Inflammatory macrophage treated with lipopolysaccharide for 4 hours (primary cell): ENCODE results near the gene PCDHAC2.

Experiments used
- DNase-seq: peaks from one replicate; pipeline ENCODE4 v3.0.0-alpha.2; 2020

The PCDHAC2 gene

GRCh38 chr5:140966293-140967225, at the start of gene PCDHAC2:
Gene PCDHAC2 (plus strand): TSS chr5:140966476. CDS start chr5:140966767, 291 bp downstream.
- DNase-seq, result no peak

- no peak for DNase-seq
These were observed 42.7 kb upstream of the PCDHAC2 start for GRCh38 chr5:140923601-140924000.

GRCh38 chr5:140925806-140926442, 40.4 kb upstream of the PCDHAC2 start, which contains the start of gene PCDHAC1:
Gene PCDHAC1 (plus strand): TSS chr5:140926299. CDS start chr5:140926893, 594 bp downstream.
- no peak for DNase-seq

GRCh38 chr5:140926443-140927227, 39.6 kb upstream of the PCDHAC2 start:
- DNase-seq, result no peak

- no peak for DNase-seq
These were observed 39.1 kb upstream of the PCDHAC2 start for GRCh38 chr5:140927228-140927573.

- DNase-seq, result no peak
These were observed 31.2 kb upstream of the PCDHAC2 start for GRCh38 chr5:140934964-140935606.

GRCh38 chr5:140946578-140946977, 19.7 kb upstream of the PCDHAC2 start:
- DNase-seq, result no peak

- DNase-seq, result no peak
These were observed 14.6 kb upstream of the PCDHAC2 start for GRCh38 chr5:140951636-140952035.

- DNase-seq, result no peak
These were observed 13.0 kb upstream of the PCDHAC2 start for GRCh38 chr5:140953234-140953633.

GRCh38 chr5:140962190-140962589, 4.1 kb upstream of the PCDHAC2 start:
- no peak for DNase-seq

- DNase-seq, result no peak
These were observed 1.9 kb upstream of the PCDHAC2 start for GRCh38 chr5:140964356-140964755.

- no peak for DNase-seq
These were observed 377 bp upstream of the PCDHAC2 start for GRCh38 chr5:140965905-140966292.

GRCh38 chr5:140967226-140967893, 1.1 kb downstream of the PCDHAC2 start:
- no peak for DNase-seq

- no peak for DNase-seq
These were observed 3.6 kb downstream of the PCDHAC2 start for GRCh38 chr5:140969880-140970279.

- DNase-seq, result no peak
These were observed 7.3 kb downstream of the PCDHAC2 start for GRCh38 chr5:140973550-140973949.

- DNase-seq, result peak; percentile 1
These were observed 10.7 kb downstream of the PCDHAC2 start for GRCh38 chr5:140977003-140977402.

GRCh38 chr5:140978260-140978659, 12.0 kb downstream of the PCDHAC2 start:
- DNase-seq, result no peak

GRCh38 chr5:140978983-140979382, 12.7 kb downstream of the PCDHAC2 start:
- no peak for DNase-seq

GRCh38 chr5:140982083-140982716, 15.9 kb downstream of the PCDHAC2 start:
- no peak for DNase-seq

- DNase-seq, result no peak
These were observed 19.8 kb downstream of the PCDHAC2 start for GRCh38 chr5:140986117-140986521.

GRCh38 chr5:140988100-140988499, 21.8 kb downstream of the PCDHAC2 start:
- no peak for DNase-seq

GRCh38 chr5:140988608-140989007, 22.3 kb downstream of the PCDHAC2 start:
- DNase-seq, result no peak
